HepG2 (cell line): ENCODE data around the gene C9orf50. TPM values are rescaled to one million over a fixed set of nuclear protein-coding genes. Genes with fewer than 3 reads are reported as not detected.
A peak's percentile ranks its signal among the peaks of the same experiment; 100 is the strongest.

Experiments
- AGO1 ChIP-seq: fragments of 200-400 bp; formaldehyde crosslinking; IDR thresholded peaks from 2 replicates; pipeline ENCODE4 v1.6.1; 2017; ENCODE audit warnings: mild to moderate bottlenecking, low read depth, low read length, moderate library complexity; ENCODE audit not compliant: poor library complexity, severe bottlenecking
- AKAP8 ChIP-seq: sonication (generic); formaldehyde crosslinking; IDR thresholded peaks from 2 replicates; pipeline ENCODE4 v1.5.1; 2020; ENCODE audit warnings: mild to moderate bottlenecking, missing genetic modification reagents
- GFI1 ChIP-seq: sonication (generic); formaldehyde crosslinking; IDR thresholded peaks from 2 replicates; pipeline ENCODE4 v1.5.0; 2020; ENCODE audit warnings: missing genetic modification reagents, mild to moderate bottlenecking, borderline replicate concordance
- HCFC1 ChIP-seq: fragments of 150-350 bp; IDR thresholded peaks from 2 replicates; pipeline ENCODE4 v1.6.1; 2014; ENCODE audit warnings: low read depth, low read length
- ISL2 ChIP-seq: sonication (generic); formaldehyde crosslinking; IDR thresholded peaks from 2 replicates; pipeline ENCODE4 v1.5.0; 2020; ENCODE audit warnings: missing genetic modification reagents
- MXD4 ChIP-seq: IDR thresholded peaks from 2 replicates; pipeline ENCODE4 v1.6.1; 2016; ENCODE audit warnings: mild to moderate bottlenecking, missing biosample characterization, missing genetic modification reagents
- RFX5 ChIP-seq: IDR thresholded peaks from 2 replicates; pipeline ENCODE4 v1.6.1; 2011; ENCODE audit warnings: low read depth, low read length, improper control_type of control experiment
- SMYD3 ChIP-seq: sonication (generic); formaldehyde crosslinking; IDR thresholded peaks from 2 replicates; pipeline ENCODE4 v1.8.1; 2023; ENCODE audit warnings: mild to moderate bottlenecking, missing genetic modification reagents
- TEAD3 ChIP-seq: optimal IDR thresholded peaks from 2 replicates; pipeline ENCODE3; 2016; ENCODE audit warnings: borderline replicate concordance
- TRIM24 ChIP-seq: sonication (generic); formaldehyde crosslinking; IDR thresholded peaks from 2 replicates; pipeline ENCODE4 v1.8.0; 2022; ENCODE audit warnings: mild to moderate bottlenecking, missing genetic modification reagents
- ZFP41 ChIP-seq: sonication (generic); formaldehyde crosslinking; IDR thresholded peaks from 2 replicates; pipeline ENCODE4 v1.4.0; 2020; ENCODE audit warnings: mild to moderate bottlenecking, missing genetic modification reagents, borderline replicate concordance
- ZKSCAN8 ChIP-seq: IDR thresholded peaks from 2 replicates; pipeline ENCODE4 v1.6.1; 2016; ENCODE audit warnings: borderline replicate concordance, missing genetic modification reagents, missing compliant biosample characterization
- ZMYM2 ChIP-seq: sonication (generic); formaldehyde crosslinking; IDR thresholded peaks from 2 replicates; pipeline ENCODE4 v1.8.0; 2022; ENCODE audit warnings: mild to moderate bottlenecking, missing genetic modification reagents
- ZNF431 ChIP-seq: sonication (generic); formaldehyde crosslinking; IDR thresholded peaks from 2 replicates; pipeline ENCODE4 v1.9.0; 2022; ENCODE audit warnings: missing genetic modification reagents, low read depth, mild to moderate bottlenecking, borderline replicate concordance
- ZNF766 ChIP-seq: sonication (generic); formaldehyde crosslinking; IDR thresholded peaks from 2 replicates; pipeline ENCODE4 v1.5.0; 2020; ENCODE audit warnings: missing genetic modification reagents, borderline replicate concordance
- polyA plus RNA-seq, 8 experiments: library from polyadenylated mRNA; depleted of rRNA in 3 of 8; stranded (reverse) in 7 of 8; unstranded in 1 of 8; fragments of >200 nt; fragmentation: Illumina TruSeq in 4 of 8; extraction: Trizol in 4 of 8; gene quantifications; 2 replicates each; pipeline versions ENCODE4 v1.2.1 to v1.2.3, GENCODE V29; 2011 to 2016; ENCODE audit warnings: low read depth in 4 of 8, missing spikeins in 1 of 8, mixed read lengths in 1 of 8; ENCODE audit not compliant: insufficient read depth in 1 of 8
- total RNA-seq, 5 experiments: library from RNA; depleted of rRNA; stranded (reverse); fragments of >200 nt; fragmentation: Illumina TruSeq; extraction: Trizol; gene quantifications; 2 replicates each; pipeline ENCODE4 v1.2.3, GENCODE V29; 2016; ENCODE audit warnings: low read depth in 1 of 5
- TF ChIP-seq, protein P1 (sequence below): sonication (generic); formaldehyde crosslinking; IDR thresholded peaks from 2 replicates; pipeline ENCODE4 v1.5.0; 2020; ENCODE audit warnings: mild to moderate bottlenecking, missing genetic modification reagents, borderline replicate concordance
- TF ChIP-seq, protein P2 (sequence below): sonication (generic); formaldehyde crosslinking; IDR thresholded peaks from 2 replicates; pipeline ENCODE4 v1.4.0; 2020; ENCODE audit warnings: missing genetic modification reagents, borderline replicate concordance
- TF ChIP-seq, protein P3 (sequence below): IDR thresholded peaks from 2 replicates; pipeline ENCODE4 v1.6.1; 2016; ENCODE audit warnings: low read depth, borderline replicate concordance
- TF ChIP-seq, protein P4 (sequence below): IDR thresholded peaks from 2 replicates; pipeline ENCODE4 v1.6.1; 2016; ENCODE audit warnings: low read depth, missing genetic modification reagents, missing compliant biosample characterization

The C9orf50 gene
- total and polyA plus RNA-seq, 2 of the 13 experiments (the other 11 are each of a cell fraction or from before 2014, with no cell fraction given), result not detected

DNA sequence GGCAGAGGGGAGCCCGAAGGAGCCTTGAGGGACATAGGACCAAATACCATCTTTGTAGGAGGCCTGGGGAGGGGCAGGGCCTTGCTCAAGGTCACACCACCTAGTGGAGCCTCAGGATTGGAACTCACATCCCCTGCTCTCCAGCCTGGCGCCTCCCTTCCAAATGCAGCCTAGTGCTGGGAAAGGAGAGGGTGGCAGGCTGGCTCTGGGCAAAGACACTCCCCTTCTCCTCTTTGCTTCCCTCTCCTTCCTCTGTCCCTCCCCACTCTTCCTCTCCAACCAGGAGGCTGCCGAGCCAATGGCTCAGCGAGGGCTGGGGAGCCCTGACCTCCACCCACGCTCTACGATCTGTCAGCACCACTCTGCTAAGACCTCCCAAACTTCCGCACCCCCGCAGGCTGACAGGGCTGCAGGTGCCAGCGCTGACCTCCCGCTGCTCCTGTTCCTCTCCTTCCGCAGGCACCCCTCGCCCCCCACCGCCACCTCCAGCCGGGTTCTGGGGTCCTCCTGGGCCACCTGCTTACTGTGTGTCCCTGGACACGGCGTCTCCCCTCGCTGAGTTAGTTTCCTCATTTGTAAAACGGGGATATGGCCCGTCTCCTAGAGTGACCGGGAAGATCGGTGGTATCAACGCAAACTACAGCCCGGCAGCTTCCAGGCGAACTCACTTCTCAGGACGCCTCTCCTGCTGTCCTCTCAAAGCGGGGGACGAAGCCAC lies 52.9 kb downstream of the C9orf50 start (continued):
- TF ChIP-seq AGO1, result no peak
- TF ChIP-seq, protein P1, sequence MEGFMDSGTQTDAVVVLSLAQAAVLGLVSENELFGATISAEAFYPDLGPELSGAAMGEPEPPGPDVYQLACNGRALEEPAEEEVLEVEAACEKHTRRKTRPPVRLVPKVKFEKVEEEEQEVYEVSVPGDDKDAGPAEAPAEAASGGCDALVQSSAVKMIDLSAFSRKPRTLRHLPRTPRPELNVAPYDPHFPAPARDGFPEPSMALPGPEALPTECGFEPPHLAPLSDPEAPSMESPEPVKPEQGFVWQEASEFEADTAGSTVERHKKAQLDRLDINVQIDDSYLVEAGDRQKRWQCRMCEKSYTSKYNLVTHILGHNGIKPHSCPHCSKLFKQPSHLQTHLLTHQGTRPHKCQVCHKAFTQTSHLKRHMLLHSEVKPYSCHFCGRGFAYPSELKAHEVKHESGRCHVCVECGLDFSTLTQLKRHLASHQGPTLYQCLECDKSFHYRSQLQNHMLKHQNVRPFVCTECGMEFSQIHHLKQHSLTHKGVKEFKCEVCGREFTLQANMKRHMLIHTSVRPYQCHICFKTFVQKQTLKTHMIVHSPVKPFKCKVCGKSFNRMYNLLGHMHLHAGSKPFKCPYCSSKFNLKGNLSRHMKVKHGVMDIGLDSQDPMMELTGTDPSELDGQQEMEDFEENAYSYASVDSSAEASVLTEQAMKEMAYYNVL (CRISPR knock-in tag), result peak; percentile 32
- TF ChIP-seq GFI1 (CRISPR knock-in tag), result no peak
- no peak for TF ChIP-seq ZFP41
- TF ChIP-seq HCFC1, result no peak
- no peak for TF ChIP-seq ZNF766 (CRISPR knock-in tag)
- TF ChIP-seq, protein P2, sequence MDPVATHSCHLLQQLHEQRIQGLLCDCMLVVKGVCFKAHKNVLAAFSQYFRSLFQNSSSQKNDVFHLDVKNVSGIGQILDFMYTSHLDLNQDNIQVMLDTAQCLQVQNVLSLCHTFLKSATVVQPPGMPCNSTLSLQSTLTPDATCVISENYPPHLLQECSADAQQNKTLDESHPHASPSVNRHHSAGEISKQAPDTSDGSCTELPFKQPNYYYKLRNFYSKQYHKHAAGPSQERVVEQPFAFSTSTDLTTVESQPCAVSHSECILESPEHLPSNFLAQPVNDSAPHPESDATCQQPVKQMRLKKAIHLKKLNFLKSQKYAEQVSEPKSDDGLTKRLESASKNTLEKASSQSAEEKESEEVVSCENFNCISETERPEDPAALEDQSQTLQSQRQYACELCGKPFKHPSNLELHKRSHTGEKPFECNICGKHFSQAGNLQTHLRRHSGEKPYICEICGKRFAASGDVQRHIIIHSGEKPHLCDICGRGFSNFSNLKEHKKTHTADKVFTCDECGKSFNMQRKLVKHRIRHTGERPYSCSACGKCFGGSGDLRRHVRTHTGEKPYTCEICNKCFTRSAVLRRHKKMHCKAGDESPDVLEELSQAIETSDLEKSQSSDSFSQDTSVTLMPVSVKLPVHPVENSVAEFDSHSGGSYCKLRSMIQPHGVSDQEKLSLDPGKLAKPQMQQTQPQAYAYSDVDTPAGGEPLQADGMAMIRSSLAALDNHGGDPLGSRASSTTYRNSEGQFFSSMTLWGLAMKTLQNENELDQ, result no peak
- TF ChIP-seq TEAD3 (CRISPR knock-in tag), result peak; percentile 63
- TF ChIP-seq ZNF431 (CRISPR knock-in tag), result no peak; the same call in 1 of the 2 replicates
- TF ChIP-seq SMYD3, result peak; percentile 33; the same call in 1 of the 2 replicates
- TF ChIP-seq, protein P3, sequence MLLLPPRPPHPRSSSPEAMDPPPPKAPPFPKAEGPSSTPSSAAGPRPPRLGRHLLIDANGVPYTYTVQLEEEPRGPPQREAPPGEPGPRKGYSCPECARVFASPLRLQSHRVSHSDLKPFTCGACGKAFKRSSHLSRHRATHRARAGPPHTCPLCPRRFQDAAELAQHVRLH (CRISPR knock-in tag), result 0 out of 2 replicates have a peak, but pooled peaks have one; percentile 32
- TF ChIP-seq MXD4 (CRISPR knock-in tag), result peak; percentile 11; the same call in 1 of the 2 replicates
- TF ChIP-seq ISL2 (CRISPR knock-in tag), result no peak
- peak; percentile 4; the same call in 1 of the 2 replicates for TF ChIP-seq ZKSCAN8 (CRISPR knock-in tag)
- TF ChIP-seq AKAP8 (CRISPR knock-in tag), result no peak
- no peak for TF ChIP-seq TRIM24 (CRISPR knock-in tag)
- TF ChIP-seq, protein P4, sequence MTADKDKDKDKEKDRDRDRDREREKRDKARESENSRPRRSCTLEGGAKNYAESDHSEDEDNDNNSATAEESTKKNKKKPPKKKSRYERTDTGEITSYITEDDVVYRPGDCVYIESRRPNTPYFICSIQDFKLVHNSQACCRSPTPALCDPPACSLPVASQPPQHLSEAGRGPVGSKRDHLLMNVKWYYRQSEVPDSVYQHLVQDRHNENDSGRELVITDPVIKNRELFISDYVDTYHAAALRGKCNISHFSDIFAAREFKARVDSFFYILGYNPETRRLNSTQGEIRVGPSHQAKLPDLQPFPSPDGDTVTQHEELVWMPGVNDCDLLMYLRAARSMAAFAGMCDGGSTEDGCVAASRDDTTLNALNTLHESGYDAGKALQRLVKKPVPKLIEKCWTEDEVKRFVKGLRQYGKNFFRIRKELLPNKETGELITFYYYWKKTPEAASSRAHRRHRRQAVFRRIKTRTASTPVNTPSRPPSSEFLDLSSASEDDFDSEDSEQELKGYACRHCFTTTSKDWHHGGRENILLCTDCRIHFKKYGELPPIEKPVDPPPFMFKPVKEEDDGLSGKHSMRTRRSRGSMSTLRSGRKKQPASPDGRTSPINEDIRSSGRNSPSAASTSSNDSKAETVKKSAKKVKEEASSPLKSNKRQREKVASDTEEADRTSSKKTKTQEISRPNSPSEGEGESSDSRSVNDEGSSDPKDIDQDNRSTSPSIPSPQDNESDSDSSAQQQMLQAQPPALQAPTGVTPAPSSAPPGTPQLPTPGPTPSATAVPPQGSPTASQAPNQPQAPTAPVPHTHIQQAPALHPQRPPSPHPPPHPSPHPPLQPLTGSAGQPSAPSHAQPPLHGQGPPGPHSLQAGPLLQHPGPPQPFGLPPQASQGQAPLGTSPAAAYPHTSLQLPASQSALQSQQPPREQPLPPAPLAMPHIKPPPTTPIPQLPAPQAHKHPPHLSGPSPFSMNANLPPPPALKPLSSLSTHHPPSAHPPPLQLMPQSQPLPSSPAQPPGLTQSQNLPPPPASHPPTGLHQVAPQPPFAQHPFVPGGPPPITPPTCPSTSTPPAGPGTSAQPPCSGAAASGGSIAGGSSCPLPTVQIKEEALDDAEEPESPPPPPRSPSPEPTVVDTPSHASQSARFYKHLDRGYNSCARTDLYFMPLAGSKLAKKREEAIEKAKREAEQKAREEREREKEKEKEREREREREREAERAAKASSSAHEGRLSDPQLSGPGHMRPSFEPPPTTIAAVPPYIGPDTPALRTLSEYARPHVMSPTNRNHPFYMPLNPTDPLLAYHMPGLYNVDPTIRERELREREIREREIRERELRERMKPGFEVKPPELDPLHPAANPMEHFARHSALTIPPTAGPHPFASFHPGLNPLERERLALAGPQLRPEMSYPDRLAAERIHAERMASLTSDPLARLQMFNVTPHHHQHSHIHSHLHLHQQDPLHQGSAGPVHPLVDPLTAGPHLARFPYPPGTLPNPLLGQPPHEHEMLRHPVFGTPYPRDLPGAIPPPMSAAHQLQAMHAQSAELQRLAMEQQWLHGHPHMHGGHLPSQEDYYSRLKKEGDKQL (CRISPR knock-in tag), result peak; percentile 30; the same call in 1 of the 2 replicates
- no peak for TF ChIP-seq ZMYM2 (CRISPR knock-in tag)
- no peak for TF ChIP-seq RFX5
